AG04450 (cell line): ENCODE data around the gene PRPF39. TPM values are rescaled to one million over a fixed set of nuclear protein-coding genes. Genes with fewer than 3 reads are reported as not detected.
A peak's percentile ranks its signal among the peaks of the same experiment; 100 is the strongest.
"Not testable (repeated sequence)": the region's sequence is repeated elsewhere in the genome, so short reads cannot be mapped to it uniquely, and the experiment has no call there.

ENCODE experiments used
- CTCF ChIA-PET: fragments of 300-600, 350-600 bp; formaldehyde crosslinking; extraction: SDS; loops from one replicate; lab custom pipeline; 2022; ENCODE audit warnings: antibody characterized with exemption, inconsistent platforms; lab: Charles Lee
- POLR2A ChIA-PET: fragments of 350-600 bp; formaldehyde crosslinking; extraction: SDS; loops from one replicate; lab custom pipeline; 2021; ENCODE audit warnings: antibody characterized with exemption, inconsistent platforms; lab: Yijun Ruan, JAX
- DNase-seq: peaks from one replicate; pipeline ENCODE4 v3.0.0-alpha.2; 2011; ENCODE audit warnings: low read depth, low spot score
- H3K27ac ChIP-seq: one replicate; pipeline ENCODE4 v1.5.1; 2012; ENCODE audit warnings: low read depth, low read length, control low read depth
- H3K27me3 ChIP-seq: one replicate; pipeline ENCODE4 v1.6.0; 2012; ENCODE audit warnings: low read length; ENCODE audit not compliant: control insufficient read depth, insufficient read depth
- H3K4me3 ChIP-seq: 2 replicates; pipeline ENCODE4 v1.5.1; 2011; ENCODE audit warnings: mild to moderate bottlenecking, low read depth, low read length, control low read depth
- H3K9me3 ChIP-seq: 2 replicates; pipeline ENCODE4 v1.5.1; 2012; ENCODE audit warnings: low read length; ENCODE audit not compliant: control insufficient read depth, insufficient read depth
- CTCF ChIP-seq: IDR thresholded peaks from 2 replicates; pipeline ENCODE4 v1.5.1; 2011; ENCODE audit warnings: low read depth, low read length, control low read depth, inconsistent platforms
- polyA plus RNA-seq: library from polyadenylated mRNA; depleted of rRNA; stranded (reverse); fragments of >200 nt; gene quantifications from 2 replicates; pipeline ENCODE4 v1.2.3, GENCODE V29; 2011

The PRPF39 gene
- polyA plus RNA-seq, 1 experiment: 48.6 TPM

- no peak for DNase-seq
- no peak overlapping the region for H3K27ac ChIP-seq
- POLR2A ChIA-PET: interaction anchor here (1.1 to 1.2 kb wide), 2 partner anchors 24 to 174 kb away, joined by 4 to 5 read pairs; partner anchors contain the start of genes KLHL28 and TOGARAM1
These were observed 52.5 kb downstream of the PRPF39 start for GRCh38 chr14:45136399-45136798.

GRCh38 chr14:45140661-45141187, 56.8 kb downstream of the PRPF39 start:
- TF ChIP-seq CTCF: no peak
- ChIA-PET POLR2A (no interaction called here), CTCF (no interaction called here)
- Histone ChIP-seq H3K9me3 (no peaks in the 10 kb centered on the region), H3K27me3 (no peaks in the 10 kb centered on the region), H3K4me3 (no peak overlapping the region), H3K27ac (no peak overlapping the region)
- no peak for DNase-seq

More at GRCh38 chr14:45136399-45136798, 52.5 kb downstream of the PRPF39 start:
- Histone ChIP-seq H3K27me3 (no peaks in the 10 kb centered on the region), H3K9me3 (no peaks in the 10 kb centered on the region), H3K4me3 (peak overlapping the region; percentile 92)
- CTCF ChIA-PET: interaction anchor here (1.0 to 2.5 kb wide), 2 partner anchors 131 to 133 kb away, joined by 3 to 19 read pairs; no protein-coding TSS in a partner anchor
- TF ChIP-seq CTCF: no peak

- H3K27me3 ChIP-seq, POLR2A ChIA-PET, H3K4me3 ChIP-seq, DNase-seq, H3K9me3 ChIP-seq, CTCF ChIA-PET, H3K27ac ChIP-seq: not testable (repeated sequence)
These were observed 58.2 kb downstream of the PRPF39 start for GRCh38 chr14:45142083-45142482.

GRCh38 chr14:45144658-45145057, 60.7 kb downstream of the PRPF39 start:
- no peak for DNase-seq
- Histone ChIP-seq H3K4me3 (no peak overlapping the region), H3K27ac (no peak overlapping the region), H3K9me3 (no peaks in the 10 kb centered on the region), H3K27me3 (no peaks in the 10 kb centered on the region)
- ChIA-PET CTCF (no interaction called here), POLR2A (no interaction called here)
- no peak for TF ChIP-seq CTCF

- DNase-seq: no peak
These were observed 61.3 kb downstream of the PRPF39 start for GRCh38 chr14:45145214-45145613.

More at GRCh38 chr14:45145214-45145613, 61.3 kb downstream of the PRPF39 start:
- TF ChIP-seq CTCF: no peak
- Histone ChIP-seq H3K4me3 (no peak overlapping the region), H3K9me3 (no peaks in the 10 kb centered on the region), H3K27ac (no peak overlapping the region), H3K27me3 (no peaks in the 10 kb centered on the region)
- CTCF ChIA-PET: no interaction called here
- POLR2A ChIA-PET: no interaction called here
